Skeletal muscle tissue (tissue), 4 donors: ENCODE results near the gene NEUROD1. TPM values are rescaled to one million over a fixed set of nuclear protein-coding genes. Genes with fewer than 3 reads are reported as not detected.

Experiments
- H3K27ac ChIP-seq: one replicate; pipeline ENCODE4 v1.7.0; 2013; ENCODE audit warnings: mild to moderate bottlenecking, low read depth, low read length, inconsistent platforms
- H3K27me3 ChIP-seq, 3 donors: one replicate each; pipeline ENCODE4 v1.7.0; 2013; ENCODE audit warnings: low read length in 3 of 3; ENCODE audit not compliant: control insufficient read depth in 3 of 3, insufficient read depth in 3 of 3
- H3K36me3 ChIP-seq, 3 donors: one replicate each; pipeline ENCODE4 v1.7.0; 2013; ENCODE audit warnings: low read length in 3 of 3; ENCODE audit not compliant: control insufficient read depth in 3 of 3, insufficient read depth in 3 of 3
- H3K4me1 ChIP-seq, 3 donors: one replicate each; pipeline ENCODE4 v1.7.0; 2013; ENCODE audit warnings: low read length in 3 of 3, mild to moderate bottlenecking in 3 of 3; ENCODE audit not compliant: control insufficient read depth in 3 of 3, insufficient read depth in 3 of 3
- H3K4me3 ChIP-seq, 3 donors: one replicate each; pipeline ENCODE4 v1.7.0; 2013; ENCODE audit warnings: low read length in 3 of 3
- H3K9ac ChIP-seq, 3 donors: one replicate each; pipeline ENCODE4 v1.7.0; 2013; ENCODE audit warnings: low read length in 3 of 3, mild to moderate bottlenecking in 3 of 3, moderate library complexity in 2 of 3, low read depth in 1 of 3
- H3K9me3 ChIP-seq, 3 donors: one replicate each; pipeline ENCODE4 v1.7.0; 2013; ENCODE audit warnings: low read length in 3 of 3; ENCODE audit not compliant: control insufficient read depth in 3 of 3
- total RNA-seq: library from RNA; depleted of rRNA; stranded (reverse); fragments of >200 nt; gene quantifications from one replicate; pipeline ENCODE4 v1.2.3, GENCODE V29; 2014
- donor health status: Osteomylitis.

Gene NEUROD1
- total RNA-seq, 1 donor from 2014 or later, result not detected

GRCh38 chr2:181667234-181667633, 13.1 kb downstream of the NEUROD1 start:
- Histone ChIP-seq H3K27ac (no peak overlapping the region), H3K4me3 (no peak overlapping the region), H3K9ac (no peak overlapping the region), H3K9me3 (peaks cover 3 to 8% (median 4%) of the 10 kb centered on the region in 3 donors), H3K36me3 (no peaks in the 10 kb centered on the region), H3K27me3 (peaks cover 0 to 2% (median 0%) of the 10 kb centered on the region in 3 donors), H3K4me1 (no peaks in the 10 kb centered on the region)

- Histone ChIP-seq H3K9me3 (peaks cover 3 to 8% (median 4%) of the 10 kb centered on the region in 3 donors), H3K36me3 (no peaks in the 10 kb centered on the region), H3K27ac (no peak overlapping the region), H3K4me3 (no peak overlapping the region), H3K27me3 (peaks cover 3 to 13% (median 4%) of the 10 kb centered on the region in 3 donors), H3K9ac (no peak overlapping the region), H3K4me1 (peaks cover 0 to 2% (median under 1%) of the 10 kb centered on the region in 3 donors)
Measured at GRCh38 chr2:181662287-181662686, 18.0 kb downstream of the NEUROD1 start.

- Histone ChIP-seq H3K4me1 (peaks cover 0 to 6% (median 6%) of the 10 kb centered on the region in 3 donors), H3K9ac (no peak overlapping the region), H3K9me3 (no peaks in the 10 kb centered on the region), H3K27ac (no peak overlapping the region), H3K4me3 (no peak overlapping the region), H3K27me3 (peaks cover 6 to 19% (median 14%) of the 10 kb centered on the region in 3 donors), H3K36me3 (no peaks in the 10 kb centered on the region)
Measured at GRCh38 chr2:181660181-181660580, 20.1 kb downstream of the NEUROD1 start.

GRCh38 chr2:181658444-181658843, 21.9 kb downstream of the NEUROD1 start:
- H3K36me3 ChIP-seq, result no peaks in the 10 kb centered on the region
- H3K9me3 ChIP-seq, result no peaks in the 10 kb centered on the region
- peaks cover 6 to 19% (median 14%) of the 10 kb centered on the region in 3 donors for H3K27me3 ChIP-seq
- no peak overlapping the region for H3K9ac ChIP-seq
- no peak overlapping the region for H3K27ac ChIP-seq
- H3K4me1 ChIP-seq, result peaks cover 0 to 6% (median 6%) of the 10 kb centered on the region in 3 donors
- no peak overlapping the region for H3K4me3 ChIP-seq

GRCh38 chr2:181657379-181657778, 22.9 kb downstream of the NEUROD1 start:
- no peaks in the 10 kb centered on the region for H3K9me3 ChIP-seq
- H3K9ac ChIP-seq, result no peak overlapping the region
- no peak overlapping the region for H3K27ac ChIP-seq
- no peak overlapping the region for H3K4me3 ChIP-seq
- peaks cover 0 to 6% (median 6%) of the 10 kb centered on the region in 3 donors for H3K4me1 ChIP-seq
- H3K27me3 ChIP-seq, result peaks cover 6 to 19% (median 14%) of the 10 kb centered on the region in 3 donors
- H3K36me3 ChIP-seq, result no peaks in the 10 kb centered on the region

GRCh38 chr2:181656450-181657291, 23.6 kb downstream of the NEUROD1 start, which contains the start of gene CERKL:
CERKL (minus strand) TSS chr2:181657105; CDS start chr2:181657006, 99 bp downstream.
- Histone ChIP-seq H3K4me3 (peak within 1 kb of the TSS; percentile 31 to 54 (median 32)), H3K27me3 (peaks cover 6 to 19% (median 14%) of the 10 kb centered on the region in 3 donors), H3K27ac (no peak within 1 kb of the TSS), H3K9me3 (no peaks in the 10 kb centered on the region), H3K9ac (no peak within 1 kb of the TSS), H3K36me3 (no peaks in the 10 kb centered on the region), H3K4me1 (peaks cover 0 to 6% (median 6%) of the 10 kb centered on the region in 3 donors)

- peaks cover 6 to 19% (median 14%) of the 10 kb centered on the region in 3 donors for H3K27me3 ChIP-seq
- no peak overlapping the region for H3K4me3 ChIP-seq
Measured at GRCh38 chr2:181655519-181655918, 24.8 kb downstream of the NEUROD1 start.

GRCh38 chr2:181649436-181649979, 30.8 kb downstream of the NEUROD1 start:
- Histone ChIP-seq H3K9ac (no peak overlapping the region), H3K27ac (no peak overlapping the region), H3K9me3 (no peaks in the 10 kb centered on the region), H3K4me1 (no peaks in the 10 kb centered on the region), H3K27me3 (peaks cover 0 to 2% (median 0%) of the 10 kb centered on the region in 3 donors), H3K36me3 (no peaks in the 10 kb centered on the region), H3K4me3 (no peak overlapping the region)

More at GRCh38 chr2:181655519-181655918, 24.8 kb downstream of the NEUROD1 start:
- no peaks in the 10 kb centered on the region for H3K9me3 ChIP-seq
- no peak overlapping the region for H3K9ac ChIP-seq
- no peak overlapping the region for H3K27ac ChIP-seq
- H3K4me1 ChIP-seq, result peaks cover 0 to 6% (median 6%) of the 10 kb centered on the region in 3 donors
- no peaks in the 10 kb centered on the region for H3K36me3 ChIP-seq

- H3K9me3 ChIP-seq, result no peaks in the 10 kb centered on the region
- no peaks in the 10 kb centered on the region for H3K4me1 ChIP-seq
- no peak overlapping the region for H3K9ac ChIP-seq
- no peaks in the 10 kb centered on the region for H3K36me3 ChIP-seq
- H3K4me3 ChIP-seq, result no peak overlapping the region
- H3K27ac ChIP-seq, result no peak overlapping the region
- peaks cover 0 to 2% (median 0%) of the 10 kb centered on the region in 3 donors for H3K27me3 ChIP-seq
Measured at GRCh38 chr2:181648478-181649155, 31.7 kb downstream of the NEUROD1 start.
